HepG2 (cell line): ENCODE results near the gene NOTUM. TPM values are rescaled to one million over a fixed set of nuclear protein-coding genes. Genes with fewer than 3 reads are reported as not detected.
A peak's percentile ranks its signal among the peaks of the same experiment; 100 is the strongest.

Experiments used
- AKAP8 ChIP-seq: sonication (generic); formaldehyde crosslinking; IDR thresholded peaks from 2 replicates; pipeline ENCODE4 v1.5.1; 2020; ENCODE audit warnings: mild to moderate bottlenecking, missing genetic modification reagents
- CBX1 ChIP-seq: IDR thresholded peaks from one replicate; pipeline ENCODE4 v1.6.1; 2016; ENCODE audit warnings: antibody characterized with exemption, low read depth
- NFE2L1 ChIP-seq: sonication (generic); formaldehyde crosslinking; IDR thresholded peaks from 2 replicates; pipeline ENCODE4 v1.4.0; 2020; ENCODE audit warnings: missing genetic modification reagents, mild to moderate bottlenecking, borderline replicate concordance
- PATZ1 ChIP-seq: sonication (generic); formaldehyde crosslinking; IDR thresholded peaks from 2 replicates; pipeline ENCODE4 v1.4.0; 2020; ENCODE audit warnings: missing genetic modification reagents
- PHF8 ChIP-seq: sonication (generic); formaldehyde crosslinking; IDR thresholded peaks from 2 replicates; pipeline ENCODE4 v1.5.0; 2020; ENCODE audit warnings: missing genetic modification reagents
- SALL1 ChIP-seq: sonication (generic); formaldehyde crosslinking; IDR thresholded peaks from 2 replicates; pipeline ENCODE4 v1.8.0; 2022; ENCODE audit warnings: mild to moderate bottlenecking, missing genetic modification reagents
- SETDB1 ChIP-seq: sonication (generic); formaldehyde crosslinking; IDR thresholded peaks from 2 replicates; pipeline ENCODE4 v1.5.1; 2020; ENCODE audit warnings: missing genetic modification reagents, mild to moderate bottlenecking, borderline replicate concordance
- XBP1 ChIP-seq: sonication (generic); formaldehyde crosslinking; IDR thresholded peaks from 2 replicates; pipeline ENCODE4 v1.5.0; 2020; ENCODE audit warnings: missing genetic modification reagents
- ZFP90 ChIP-seq: sonication (generic); formaldehyde crosslinking; IDR thresholded peaks from 2 replicates; pipeline ENCODE4 v1.8.0; 2022; ENCODE audit warnings: missing genetic modification reagents, mild to moderate bottlenecking, inconsistent platforms, borderline replicate concordance
- ZNF543 ChIP-seq: sonication (generic); formaldehyde crosslinking; IDR thresholded peaks from 2 replicates; pipeline ENCODE4 v1.4.0; 2020; ENCODE audit warnings: mild to moderate bottlenecking, missing genetic modification reagents
- ZNF598 ChIP-seq: sonication (generic); formaldehyde crosslinking; IDR thresholded peaks from 2 replicates; pipeline ENCODE4 v1.5.1; 2020; ENCODE audit warnings: mild to moderate bottlenecking, missing genetic modification reagents, borderline replicate concordance
- polyA plus RNA-seq, 8 experiments: library from polyadenylated mRNA; depleted of rRNA in 3 of 8; stranded (reverse) in 7 of 8; unstranded in 1 of 8; fragments of >200 nt; fragmentation: Illumina TruSeq in 4 of 8; extraction: Trizol in 4 of 8; gene quantifications; 2 replicates each; pipeline versions ENCODE4 v1.2.1 to v1.2.3, GENCODE V29; 2011 to 2016; ENCODE audit warnings: low read depth in 4 of 8, missing spikeins in 1 of 8, mixed read lengths in 1 of 8; ENCODE audit not compliant: insufficient read depth in 1 of 8
- total RNA-seq, 5 experiments: library from RNA; depleted of rRNA; stranded (reverse); fragments of >200 nt; fragmentation: Illumina TruSeq; extraction: Trizol; gene quantifications; 2 replicates each; pipeline ENCODE4 v1.2.3, GENCODE V29; 2016; ENCODE audit warnings: low read depth in 1 of 5
- TF ChIP-seq, protein P1 (sequence below): sonication (generic); formaldehyde crosslinking; IDR thresholded peaks from 2 replicates; pipeline ENCODE4 v1.8.1; 2022; ENCODE audit warnings: mild to moderate bottlenecking, missing genetic modification reagents
- TF ChIP-seq, protein P2 (sequence below): sonication (generic); formaldehyde crosslinking; IDR thresholded peaks from 2 replicates; pipeline ENCODE4 v1.4.0; 2020; ENCODE audit warnings: missing genetic modification reagents, borderline replicate concordance
- TF ChIP-seq, protein P3 (sequence below): sonication (generic); formaldehyde crosslinking; IDR thresholded peaks from 2 replicates; pipeline ENCODE4 v1.4.0; 2020; ENCODE audit warnings: missing genetic modification reagents, borderline replicate concordance

NOTUM gene
- total and polyA plus RNA-seq, 2 of the 13 experiments (the other 11 are each of a cell fraction or from before 2014, with no cell fraction given) = 150 to 160 TPM

GRCh38 chr17:82003411-82004381 lies 42.7 kb upstream of the NOTUM start (continued):
- TF ChIP-seq ZNF543 (CRISPR knock-in tag) = peak; percentile 97
- TF ChIP-seq CBX1 = no peak
- TF ChIP-seq XBP1 = no peak
- no peak for TF ChIP-seq SETDB1 (CRISPR knock-in tag)
- TF ChIP-seq, protein P1, sequence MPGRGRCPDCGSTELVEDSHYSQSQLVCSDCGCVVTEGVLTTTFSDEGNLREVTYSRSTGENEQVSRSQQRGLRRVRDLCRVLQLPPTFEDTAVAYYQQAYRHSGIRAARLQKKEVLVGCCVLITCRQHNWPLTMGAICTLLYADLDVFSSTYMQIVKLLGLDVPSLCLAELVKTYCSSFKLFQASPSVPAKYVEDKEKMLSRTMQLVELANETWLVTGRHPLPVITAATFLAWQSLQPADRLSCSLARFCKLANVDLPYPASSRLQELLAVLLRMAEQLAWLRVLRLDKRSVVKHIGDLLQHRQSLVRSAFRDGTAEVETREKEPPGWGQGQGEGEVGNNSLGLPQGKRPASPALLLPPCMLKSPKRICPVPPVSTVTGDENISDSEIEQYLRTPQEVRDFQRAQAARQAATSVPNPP (CRISPR knock-in tag) = no peak
- TF ChIP-seq, protein P2, sequence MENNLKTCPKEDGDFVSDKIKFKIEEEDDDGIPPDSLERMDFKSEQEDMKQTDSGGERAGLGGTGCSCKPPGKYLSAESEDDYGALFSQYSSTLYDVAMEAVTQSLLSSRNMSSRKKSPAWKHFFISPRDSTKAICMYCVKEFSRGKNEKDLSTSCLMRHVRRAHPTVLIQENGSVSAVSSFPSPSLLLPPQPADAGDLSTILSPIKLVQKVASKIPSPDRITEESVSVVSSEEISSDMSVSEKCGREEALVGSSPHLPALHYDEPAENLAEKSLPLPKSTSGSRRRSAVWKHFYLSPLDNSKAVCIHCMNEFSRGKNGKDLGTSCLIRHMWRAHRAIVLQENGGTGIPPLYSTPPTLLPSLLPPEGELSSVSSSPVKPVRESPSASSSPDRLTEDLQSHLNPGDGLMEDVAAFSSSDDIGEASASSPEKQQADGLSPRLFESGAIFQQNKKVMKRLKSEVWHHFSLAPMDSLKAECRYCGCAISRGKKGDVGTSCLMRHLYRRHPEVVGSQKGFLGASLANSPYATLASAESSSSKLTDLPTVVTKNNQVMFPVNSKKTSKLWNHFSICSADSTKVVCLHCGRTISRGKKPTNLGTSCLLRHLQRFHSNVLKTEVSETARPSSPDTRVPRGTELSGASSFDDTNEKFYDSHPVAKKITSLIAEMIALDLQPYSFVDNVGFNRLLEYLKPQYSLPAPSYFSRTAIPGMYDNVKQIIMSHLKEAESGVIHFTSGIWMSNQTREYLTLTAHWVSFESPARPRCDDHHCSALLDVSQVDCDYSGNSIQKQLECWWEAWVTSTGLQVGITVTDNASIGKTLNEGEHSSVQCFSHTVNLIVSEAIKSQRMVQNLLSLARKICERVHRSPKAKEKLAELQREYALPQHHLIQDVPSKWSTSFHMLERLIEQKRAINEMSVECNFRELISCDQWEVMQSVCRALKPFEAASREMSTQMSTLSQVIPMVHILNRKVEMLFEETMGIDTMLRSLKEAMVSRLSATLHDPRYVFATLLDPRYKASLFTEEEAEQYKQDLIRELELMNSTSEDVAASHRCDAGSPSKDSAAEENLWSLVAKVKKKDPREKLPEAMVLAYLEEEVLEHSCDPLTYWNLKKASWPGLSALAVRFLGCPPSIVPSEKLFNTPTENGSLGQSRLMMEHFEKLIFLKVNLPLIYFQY = peak; percentile 55; the same call in 1 of the 2 replicates
- TF ChIP-seq PHF8 (CRISPR knock-in tag) = no peak; the same call in 1 of the 2 replicates
- TF ChIP-seq PATZ1 (CRISPR knock-in tag) = peak; percentile 92
- TF ChIP-seq AKAP8 (CRISPR knock-in tag) = peak; percentile 93; the same call in 1 of the 2 replicates
- peak; percentile 74 for TF ChIP-seq SALL1 (CRISPR knock-in tag)
- TF ChIP-seq NFE2L1 (CRISPR knock-in tag) = peak; percentile 67; the same call in 1 of the 2 replicates
- TF ChIP-seq ZFP90 = peak; percentile 60; the same call in 1 of the 2 replicates
- peak; percentile 81; the same call in 1 of the 2 replicates for TF ChIP-seq ZNF598 (CRISPR knock-in tag)
- TF ChIP-seq, protein P3, sequence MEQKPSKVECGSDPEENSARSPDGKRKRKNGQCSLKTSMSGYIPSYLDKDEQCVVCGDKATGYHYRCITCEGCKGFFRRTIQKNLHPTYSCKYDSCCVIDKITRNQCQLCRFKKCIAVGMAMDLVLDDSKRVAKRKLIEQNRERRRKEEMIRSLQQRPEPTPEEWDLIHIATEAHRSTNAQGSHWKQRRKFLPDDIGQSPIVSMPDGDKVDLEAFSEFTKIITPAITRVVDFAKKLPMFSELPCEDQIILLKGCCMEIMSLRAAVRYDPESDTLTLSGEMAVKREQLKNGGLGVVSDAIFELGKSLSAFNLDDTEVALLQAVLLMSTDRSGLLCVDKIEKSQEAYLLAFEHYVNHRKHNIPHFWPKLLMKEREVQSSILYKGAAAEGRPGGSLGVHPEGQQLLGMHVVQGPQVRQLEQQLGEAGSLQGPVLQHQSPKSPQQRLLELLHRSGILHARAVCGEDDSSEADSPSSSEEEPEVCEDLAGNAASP (CRISPR knock-in tag) = no peak; the same call in 1 of the 2 replicates
